HG02642 (cell line): ENCODE data around the gene MICU1.
"Not testable (repeated sequence)": the region's sequence is repeated elsewhere in the genome, so short reads cannot be mapped to it uniquely, and the experiment has no call there.

Experiments used
- ATAC-seq: cut with Tn5 transposase; IDR thresholded peaks from one replicate; pipeline ENCODE4 v1.9.1; 2021; ENCODE audit warnings: mild to moderate bottlenecking; ENCODE audit not compliant: unreplicated experiment, poor library complexity

The MICU1 gene

GRCh38 chr10:72564596-72564995, 61.3 kb downstream of the MICU1 start:
- no peak for ATAC-seq

- peak; percentile 63 for ATAC-seq
Measured at GRCh38 chr10:72563327-72563932, 62.4 kb downstream of the MICU1 start.

- ATAC-seq, result no peak
Measured at GRCh38 chr10:72561745-72562166, 64.1 kb downstream of the MICU1 start.

GRCh38 chr10:72557362-72557761, 68.5 kb downstream of the MICU1 start:
- ATAC-seq, result no peak

GRCh38 chr10:72552857-72553256, 73.0 kb downstream of the MICU1 start:
- no peak for ATAC-seq

GRCh38 chr10:72550239-72550638, 75.6 kb downstream of the MICU1 start:
- ATAC-seq, result no peak

- ATAC-seq, result no peak
Measured at GRCh38 chr10:72545546-72545945, 80.3 kb downstream of the MICU1 start.

GRCh38 chr10:72543855-72544254, 82.0 kb downstream of the MICU1 start:
- not testable (repeated sequence) for ATAC-seq

- no peak for ATAC-seq
Measured at GRCh38 chr10:72542396-72542815, 83.5 kb downstream of the MICU1 start.

- no peak for ATAC-seq
Measured at GRCh38 chr10:72541337-72541736, 84.5 kb downstream of the MICU1 start.

GRCh38 chr10:72540193-72540807, 85.6 kb downstream of the MICU1 start:
- no peak for ATAC-seq

GRCh38 chr10:72539137-72539536, 86.7 kb downstream of the MICU1 start:
- ATAC-seq, result no peak

- no peak for ATAC-seq
Measured at GRCh38 chr10:72525689-72526088, 100.2 kb downstream of the MICU1 start.

- ATAC-seq, result no peak
Measured at GRCh38 chr10:72525277-72525676, 100.6 kb downstream of the MICU1 start.

- no peak for ATAC-seq
Measured at GRCh38 chr10:72524489-72524888, 101.4 kb downstream of the MICU1 start.

GRCh38 chr10:72523932-72524396, 101.9 kb downstream of the MICU1 start:
- no peak for ATAC-seq

GRCh38 chr10:72523062-72523461, 102.8 kb downstream of the MICU1 start:
- no peak for ATAC-seq

GRCh38 chr10:72517244-72517643, 108.6 kb downstream of the MICU1 start:
- no peak for ATAC-seq

GRCh38 chr10:72515455-72515854, 110.4 kb downstream of the MICU1 start:
- no peak for ATAC-seq

- no peak for ATAC-seq
Measured at GRCh38 chr10:72513910-72514309, 112.0 kb downstream of the MICU1 start.

GRCh38 chr10:72511459-72511858, 114.4 kb downstream of the MICU1 start:
- ATAC-seq, result no peak

- no peak for ATAC-seq
Measured at GRCh38 chr10:72509941-72510340, 115.9 kb downstream of the MICU1 start.
